HG03103 (cell line): ENCODE measurements around the gene STK11.

Source experiments
- ATAC-seq: cut with Tn5 transposase; IDR thresholded peaks from one replicate; pipeline ENCODE4 v1.9.1; 2021; ENCODE audit warnings: low read depth; ENCODE audit not compliant: unreplicated experiment

The STK11 gene

DNA sequence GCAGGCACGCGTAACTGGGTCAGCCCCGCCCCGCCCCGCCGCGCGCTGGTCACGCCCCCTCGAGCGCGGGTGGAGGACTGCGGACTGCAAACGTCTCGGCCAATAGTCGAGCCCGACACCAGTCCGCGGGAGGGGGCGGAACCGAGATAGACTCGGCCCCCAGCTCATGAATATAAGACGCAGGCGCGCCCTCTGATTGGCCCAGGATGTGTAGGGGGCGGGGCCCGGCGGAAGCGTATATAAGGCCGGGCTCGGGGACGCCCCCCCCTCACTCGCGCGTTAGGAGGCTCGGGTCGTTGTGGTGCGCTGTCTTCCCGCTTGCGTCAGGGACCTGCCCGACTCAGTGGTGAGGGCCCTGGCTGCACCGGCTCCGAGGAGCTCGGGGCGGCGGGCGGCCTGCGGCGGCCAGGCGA lies 63.5 kb downstream of the STK11 start, which contains the start of gene CIRBP:
CIRBP (plus strand) TSS at position 268 of the 413 bp plus-strand sequence. CDS start 1,602 bp downstream, outside the sequence.
- ATAC-seq = peak; percentile 46

DNA sequence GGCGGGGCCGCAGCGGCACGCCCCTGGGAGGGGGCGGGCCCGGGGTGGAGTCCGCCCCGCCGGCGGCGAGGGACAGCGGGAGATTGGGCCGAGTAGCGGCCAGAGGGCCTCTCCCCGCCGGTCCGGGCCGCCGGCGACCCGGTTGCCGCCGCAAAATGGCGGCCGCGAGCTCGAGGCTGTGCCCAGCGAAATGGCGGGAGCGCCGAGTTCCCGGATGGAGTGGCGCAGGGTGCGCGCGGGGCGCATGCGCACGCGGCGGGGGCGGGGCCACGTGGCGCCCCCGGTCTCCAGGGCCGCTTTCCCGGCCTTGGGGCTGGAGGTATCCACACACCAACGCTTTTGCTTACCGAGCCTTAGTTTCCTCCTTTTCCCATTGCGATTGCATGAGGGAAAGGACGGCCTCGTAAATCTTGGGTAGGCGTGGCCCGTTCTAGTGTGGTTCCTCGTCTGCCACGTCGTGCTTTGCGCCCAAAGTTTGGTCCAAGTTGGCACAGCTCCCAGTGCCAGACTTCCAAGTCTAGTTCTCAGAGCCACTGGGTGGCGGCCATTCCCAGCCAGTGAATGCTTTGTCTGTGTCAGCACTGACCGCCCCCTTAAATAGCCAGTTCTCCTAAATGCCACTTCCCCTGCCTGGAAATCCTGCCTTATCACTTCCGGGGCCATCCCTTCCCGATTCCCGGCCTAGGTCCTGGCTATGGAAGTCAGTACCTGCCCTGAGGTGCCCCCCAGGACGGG lies 64.1 kb downstream of the STK11 start:
- peak; percentile 27 for ATAC-seq

DNA sequence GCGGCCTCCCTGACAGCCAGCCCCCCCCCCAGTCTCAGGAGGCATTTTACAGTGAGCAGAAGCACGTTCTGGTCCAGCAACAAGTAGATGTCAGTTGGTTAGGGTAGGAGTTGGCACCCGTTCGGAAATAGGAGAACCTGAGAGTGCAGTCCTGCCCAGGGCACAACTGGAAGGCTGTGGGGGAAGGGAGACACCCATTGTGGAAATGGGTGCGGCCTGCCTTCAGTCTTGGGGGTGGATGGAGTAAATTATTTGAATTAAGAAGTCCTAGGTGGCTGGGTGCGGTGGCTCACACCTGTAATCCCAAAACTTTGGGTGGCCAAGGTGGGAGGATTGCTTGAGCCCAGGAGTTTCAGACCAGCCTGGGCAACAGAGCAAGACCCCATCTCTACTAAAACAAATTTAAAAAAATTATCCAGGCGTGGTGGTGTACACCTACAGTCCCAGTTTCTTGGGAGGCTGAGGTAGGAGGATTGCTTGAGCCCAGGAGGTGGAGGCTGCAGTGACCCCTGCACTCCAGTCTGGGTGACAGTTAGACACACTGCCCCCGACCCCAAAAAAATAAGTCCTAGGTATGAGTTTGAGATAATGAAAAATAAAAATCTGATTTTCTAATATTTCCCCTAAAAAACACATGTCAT lies 64.8 kb downstream of the STK11 start:
- no peak for ATAC-seq

DNA sequence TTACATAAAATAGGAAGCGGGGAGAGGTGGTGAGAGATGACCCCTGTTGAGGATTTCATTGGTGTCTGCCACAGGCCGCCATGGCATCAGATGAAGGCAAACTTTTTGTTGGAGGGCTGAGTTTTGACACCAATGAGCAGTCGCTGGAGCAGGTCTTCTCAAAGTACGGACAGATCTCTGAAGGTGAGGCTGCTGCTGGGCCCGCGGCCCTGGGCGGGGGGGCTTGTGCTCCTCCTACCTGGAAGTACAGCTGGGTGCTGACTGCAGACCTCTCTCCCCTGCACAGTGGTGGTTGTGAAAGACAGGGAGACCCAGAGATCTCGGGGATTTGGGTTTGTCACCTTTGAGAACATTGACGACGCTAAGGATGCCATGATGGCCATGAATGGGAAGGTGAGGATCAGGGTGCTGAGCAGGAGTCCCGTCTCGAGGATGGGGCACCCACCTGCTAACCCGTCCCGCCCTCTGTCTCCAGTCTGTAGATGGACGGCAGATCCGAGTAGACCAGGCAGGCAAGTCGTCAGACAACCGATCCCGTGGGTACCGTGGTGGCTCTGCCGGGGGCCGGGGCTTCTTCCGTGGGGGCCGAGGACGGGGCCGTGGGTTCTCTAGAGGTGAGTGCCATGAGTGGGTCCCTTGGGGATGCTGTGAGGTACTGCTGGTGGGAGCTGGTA lies 65.4 kb downstream of the STK11 start:
- no peak for ATAC-seq

- no peak for ATAC-seq
Observed at GRCh38 chr19:1271528-1272422, 66.2 kb downstream of the STK11 start.

DNA sequence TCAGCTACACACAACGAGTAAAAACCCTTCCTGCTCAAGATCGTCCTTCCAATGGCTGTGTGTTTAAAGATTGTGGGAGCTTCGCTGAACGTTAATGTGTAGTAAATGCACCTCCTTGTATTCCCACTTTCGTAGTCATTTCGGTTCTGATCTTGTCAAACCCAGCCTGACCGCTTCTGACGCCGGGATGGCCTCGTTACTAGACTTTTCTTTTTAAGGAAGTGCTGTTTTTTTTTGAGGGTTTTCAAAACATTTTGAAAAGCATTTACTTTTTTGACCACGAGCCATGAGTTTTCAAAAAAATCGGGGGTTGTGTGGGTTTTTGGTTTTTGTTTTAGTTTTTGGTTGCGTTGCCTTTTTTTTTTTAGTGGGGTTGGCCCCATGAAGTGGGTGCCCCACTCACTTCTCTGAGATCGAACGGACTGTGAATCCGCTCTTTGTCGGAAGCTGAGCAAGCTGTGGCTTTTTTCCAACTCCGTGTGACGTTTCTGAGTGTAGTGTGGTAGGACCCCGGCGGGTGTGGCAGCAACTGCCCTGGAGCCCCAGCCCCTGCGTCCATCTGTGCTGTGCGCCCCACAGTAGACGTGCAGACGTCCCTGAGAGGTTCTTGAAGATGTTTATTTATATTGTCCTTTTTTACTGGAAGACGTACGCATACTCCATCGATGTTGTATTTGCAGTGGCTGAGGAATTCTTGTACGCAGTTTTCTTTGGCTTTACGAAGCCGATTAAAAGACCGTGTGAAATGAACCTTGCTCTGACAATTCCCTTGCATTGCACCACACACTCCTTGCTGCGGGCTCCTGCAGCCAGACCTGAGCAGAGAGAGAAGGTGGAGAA lies 67.1 kb downstream of the STK11 start:
- no peak for ATAC-seq

GRCh38 chr19:1273263-1274041 lies 67.9 kb downstream of the STK11 start:
- ATAC-seq = no peak

GRCh38 chr19:1274081-1274851 lies 68.7 kb downstream of the STK11 start:
- no peak for ATAC-seq

GRCh38 chr19:1274852-1275259 lies 69.3 kb downstream of the STK11 start:
- ATAC-seq = no peak

- ATAC-seq = peak; percentile 72
Observed at GRCh38 chr19:1275260-1275975, 69.8 kb downstream of the STK11 start, which contains the start of gene FAM174C. Gene FAM174C (plus strand): TSS chr19:1275530. CDS start chr19:1275550, 20 bp downstream.

DNA sequence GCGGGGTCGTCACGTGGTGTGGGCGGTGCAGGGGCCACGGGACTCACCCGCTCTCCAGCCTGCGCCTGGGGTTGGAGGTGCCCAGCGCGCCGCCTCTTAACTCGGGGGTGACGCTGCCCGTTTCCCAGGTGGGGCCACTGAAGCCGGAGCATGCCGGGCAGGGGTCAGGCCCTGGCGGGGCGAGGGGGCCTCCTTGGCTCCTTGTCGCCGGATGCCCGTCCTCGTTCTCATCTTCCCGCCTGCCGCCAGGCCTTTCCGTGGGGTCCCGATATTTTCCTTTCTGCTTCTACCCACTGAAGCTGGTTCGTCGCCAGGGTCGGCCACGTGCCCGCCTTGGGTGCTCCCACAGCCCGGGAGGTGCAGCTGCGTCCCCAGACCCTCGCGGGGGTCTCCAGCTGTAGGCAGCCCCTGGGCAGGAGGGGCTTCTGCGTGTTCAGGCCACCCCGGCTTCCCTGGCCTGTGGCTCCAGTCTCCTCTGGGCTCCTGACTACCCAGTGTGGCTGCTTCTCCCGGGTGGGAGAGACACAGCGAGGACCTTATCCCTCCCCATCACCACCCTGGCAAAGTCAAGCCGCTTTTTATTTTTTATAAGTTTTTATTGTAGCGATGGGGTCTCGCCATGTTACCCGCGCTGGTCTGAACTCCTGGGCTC lies 70.5 kb downstream of the STK11 start:
- ATAC-seq = peak; percentile 0

DNA sequence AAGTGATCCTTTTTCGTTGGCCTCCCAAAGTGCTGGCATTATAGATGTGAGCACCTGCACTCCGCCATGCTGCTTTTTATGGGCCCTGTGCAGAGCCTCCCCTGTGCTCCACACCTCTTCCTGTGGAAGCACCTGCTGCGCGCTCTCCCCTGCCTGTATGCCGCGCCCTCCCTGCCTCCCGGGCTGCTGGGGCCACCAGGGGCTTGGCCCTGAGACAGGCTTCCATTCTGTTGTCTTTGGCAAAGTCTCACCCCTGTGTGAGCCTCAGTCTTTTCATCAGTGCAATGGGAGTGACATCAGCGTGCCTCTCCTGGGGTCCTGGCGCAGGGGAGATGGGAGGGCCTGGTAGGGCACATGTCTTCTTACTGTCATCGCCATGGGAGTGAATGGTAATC lies 71.0 kb downstream of the STK11 start:
- ATAC-seq = no peak

- no peak for ATAC-seq
Observed at GRCh38 chr19:1277061-1277460, 71.5 kb downstream of the STK11 start.
